UCSD-AML1 (cell line): ENCODE results near the gene DRAXIN.
A peak's percentile ranks its signal among the peaks of the same experiment; 100 is the strongest.

ENCODE experiments used
- DNase-seq: peaks from one replicate; lab custom pipeline; 2025; ENCODE audit not compliant: unreplicated experiment; lab: John Stamatoyannopoulos, UW

Gene DRAXIN

GRCh38 chr1:11691302-11691914 lies at the start of gene DRAXIN:
DRAXIN (plus strand) TSS chr1:11691710; CDS start chr1:11706259, 14,549 bp downstream.
- DNase-seq, result no peak

GRCh38 chr1:11641776-11642305 lies 49.7 kb upstream of the DRAXIN start:
- no peak for DNase-seq

- peak; percentile 49 for DNase-seq
Observed at GRCh38 chr1:11642418-11643017, 49.0 kb upstream of the DRAXIN start.

GRCh38 chr1:11643782-11644181 lies 47.7 kb upstream of the DRAXIN start:
- DNase-seq, result no peak

GRCh38 chr1:11645270-11645669 lies 46.2 kb upstream of the DRAXIN start:
- no peak for DNase-seq

- peak; percentile 81 for DNase-seq
Observed at GRCh38 chr1:11645670-11646265, 45.7 kb upstream of the DRAXIN start.

- no peak for DNase-seq
Observed at GRCh38 chr1:11646317-11646716, 45.2 kb upstream of the DRAXIN start.

GRCh38 chr1:11647333-11647732 lies 44.2 kb upstream of the DRAXIN start:
- DNase-seq, result no peak

GRCh38 chr1:11648039-11648438 lies 43.5 kb upstream of the DRAXIN start:
- no peak for DNase-seq

- no peak for DNase-seq
Observed at GRCh38 chr1:11648732-11649158, 42.8 kb upstream of the DRAXIN start.

- DNase-seq, result no peak
Observed at GRCh38 chr1:11649237-11649623, 42.3 kb upstream of the DRAXIN start.

- DNase-seq, result no peak
Observed at GRCh38 chr1:11649624-11650330, 41.7 kb upstream of the DRAXIN start.

- DNase-seq, result peak; percentile 82
Observed at GRCh38 chr1:11650331-11650991, 41.0 kb upstream of the DRAXIN start.

GRCh38 chr1:11651017-11651416 lies 40.5 kb upstream of the DRAXIN start:
- no peak for DNase-seq

GRCh38 chr1:11652203-11652780 lies 39.2 kb upstream of the DRAXIN start:
- no peak for DNase-seq

- no peak for DNase-seq
Observed at GRCh38 chr1:11653101-11653860, 38.2 kb upstream of the DRAXIN start.

GRCh38 chr1:11653861-11654136 lies 37.7 kb upstream of the DRAXIN start:
- DNase-seq, result no peak

GRCh38 chr1:11654137-11654938 lies 37.2 kb upstream of the DRAXIN start, which contains the start of the genes FBXO2 and FBXO44:
FBXO2 (minus strand) TSS chr1:11654429; CDS start chr1:11654340, 89 bp downstream.
FBXO44 (plus strand) TSS chr1:11654877; CDS start chr1:11655836, 959 bp downstream.
- peak; percentile 19 for DNase-seq
